DOHH2 (cell line): ENCODE data around the gene PKIG.

Experiments used
- EZH2phosphoT487 ChIP-seq: fragments of 200-600 bp; sonication (generic); IDR thresholded peaks from 2 replicates; pipeline ENCODE4 v1.6.1; 2017; ENCODE audit warnings: borderline replicate concordance, mild to moderate bottlenecking, antibody characterized with exemption, low read length, moderate library complexity, mixed read lengths
- TF ChIP-seq, protein P1 (sequence below): fragments of 200-600 bp; sonication (generic); IDR thresholded peaks from one replicate; pipeline ENCODE4 v1.5.1; 2014; ENCODE audit warnings: antibody characterized with exemption, mild to moderate bottlenecking, low read depth, low read length; ENCODE audit not compliant: poor library complexity, severe bottlenecking

DNA sequence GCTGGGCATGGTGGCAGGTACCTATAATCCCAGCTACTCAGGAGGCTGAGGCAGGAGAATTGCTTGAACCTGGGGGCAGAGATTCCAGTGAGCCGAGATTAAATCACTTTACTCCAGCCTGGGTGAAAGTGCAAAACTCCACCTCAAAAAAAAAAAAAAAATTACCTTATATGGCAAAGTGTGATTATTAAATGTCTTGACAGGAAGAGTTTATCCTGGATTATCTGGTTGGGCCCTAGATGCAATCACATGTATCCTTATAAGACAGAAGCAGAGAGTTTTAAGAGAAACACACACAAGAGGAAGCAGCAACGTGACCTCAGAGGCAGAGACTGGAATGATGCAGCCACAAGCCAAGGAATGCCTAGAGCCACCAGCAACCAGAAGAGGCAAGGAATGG is 58.1 kb downstream of the PKIG start:
- TF ChIP-seq, protein P1, sequence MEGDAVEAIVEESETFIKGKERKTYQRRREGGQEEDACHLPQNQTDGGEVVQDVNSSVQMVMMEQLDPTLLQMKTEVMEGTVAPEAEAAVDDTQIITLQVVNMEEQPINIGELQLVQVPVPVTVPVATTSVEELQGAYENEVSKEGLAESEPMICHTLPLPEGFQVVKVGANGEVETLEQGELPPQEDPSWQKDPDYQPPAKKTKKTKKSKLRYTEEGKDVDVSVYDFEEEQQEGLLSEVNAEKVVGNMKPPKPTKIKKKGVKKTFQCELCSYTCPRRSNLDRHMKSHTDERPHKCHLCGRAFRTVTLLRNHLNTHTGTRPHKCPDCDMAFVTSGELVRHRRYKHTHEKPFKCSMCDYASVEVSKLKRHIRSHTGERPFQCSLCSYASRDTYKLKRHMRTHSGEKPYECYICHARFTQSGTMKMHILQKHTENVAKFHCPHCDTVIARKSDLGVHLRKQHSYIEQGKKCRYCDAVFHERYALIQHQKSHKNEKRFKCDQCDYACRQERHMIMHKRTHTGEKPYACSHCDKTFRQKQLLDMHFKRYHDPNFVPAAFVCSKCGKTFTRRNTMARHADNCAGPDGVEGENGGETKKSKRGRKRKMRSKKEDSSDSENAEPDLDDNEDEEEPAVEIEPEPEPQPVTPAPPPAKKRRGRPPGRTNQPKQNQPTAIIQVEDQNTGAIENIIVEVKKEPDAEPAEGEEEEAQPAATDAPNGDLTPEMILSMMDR, result no peak
- TF ChIP-seq EZH2phosphoT487, result no peak
